ENCODE data around the gene ISOC2.
"Not testable (repeated sequence)": the region's sequence is repeated elsewhere in the genome, so short reads cannot be mapped to it uniquely, and the experiment has no call there.

Gene ISOC2

GRCh38 chr19:55457683-55458457 is 3.6 kb downstream of the ISOC2 start:
- DNase-seq (ENCODE audit: low read depth) = no peak

GRCh38 chr19:55456347-55456746 is 5.1 kb downstream of the ISOC2 start:
- DNase-seq (ENCODE audit: low read depth) = no peak

DNA sequence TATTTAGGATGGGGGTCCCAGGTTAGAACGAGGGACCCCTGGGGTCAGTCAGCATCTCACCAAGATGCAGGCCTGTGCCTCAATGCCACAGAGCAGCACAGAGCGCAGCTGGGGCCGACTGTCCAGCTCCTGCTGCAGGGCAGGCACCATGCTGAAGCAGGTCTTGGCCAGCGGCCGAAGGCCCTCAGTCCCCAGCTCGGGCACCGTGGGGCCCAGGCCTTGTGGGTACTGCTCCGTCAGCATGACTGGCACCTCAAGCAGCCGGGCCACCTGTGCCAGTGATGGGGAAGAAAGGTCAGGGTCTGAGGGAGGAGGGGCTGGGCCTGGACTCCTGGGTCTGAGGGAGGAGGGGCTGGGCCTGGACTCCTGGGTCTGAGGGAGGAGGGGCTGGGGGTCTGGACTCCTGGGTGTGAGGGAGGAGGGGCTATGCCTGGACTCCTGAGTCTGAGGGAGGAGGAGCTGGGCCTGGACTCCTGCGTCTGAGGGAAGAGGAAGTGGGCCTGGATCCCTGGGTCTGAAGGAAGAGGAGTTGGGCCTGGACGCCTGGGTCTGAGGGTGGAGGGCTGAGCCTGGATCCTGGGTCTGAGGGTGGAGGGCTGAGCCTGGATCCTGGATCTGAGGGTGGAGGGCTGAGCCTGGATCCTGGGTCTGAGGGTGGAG is 5.7 kb downstream of the ISOC2 start:
- no peak for DNase-seq (ENCODE audit: low read depth)

GRCh38 chr19:55454787-55455243 is 6.6 kb downstream of the ISOC2 start:
- peak; percentile 35 for DNase-seq (ENCODE audit: low read depth)

DNA sequence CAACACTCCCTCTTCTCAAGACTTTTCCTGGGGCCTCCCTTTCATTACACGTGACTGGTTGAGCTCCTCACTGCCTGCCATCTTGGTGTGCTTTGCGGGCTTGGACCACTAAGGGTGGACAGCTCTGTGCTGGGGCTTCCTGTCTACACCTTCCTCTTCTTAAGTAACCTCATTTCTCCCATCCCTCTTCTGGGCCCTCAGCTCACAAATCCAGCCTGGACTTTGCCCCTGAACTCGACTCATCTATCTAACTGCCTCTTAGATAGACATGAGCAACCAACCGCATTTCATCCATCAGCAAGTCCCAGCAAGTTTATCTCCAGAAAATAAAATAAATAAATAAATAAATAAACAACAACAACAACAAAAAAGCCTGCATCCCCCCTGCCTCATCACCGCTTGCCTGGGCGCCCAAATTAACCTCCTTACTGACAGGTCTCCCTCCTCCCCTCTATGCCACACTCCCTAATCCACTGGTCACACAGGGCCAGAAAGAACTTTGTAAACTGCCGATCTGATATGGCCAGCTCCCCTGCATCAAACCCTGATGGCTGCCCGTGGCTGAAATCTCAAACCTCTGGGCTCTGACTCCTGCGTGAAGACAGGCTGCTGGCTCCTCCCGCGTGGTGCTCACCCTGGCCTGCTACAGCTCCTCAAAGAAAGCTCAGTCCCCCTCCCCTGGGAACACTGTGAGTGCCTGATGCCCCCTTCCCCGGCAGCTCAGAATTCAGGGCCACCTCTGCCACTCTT is 7.8 kb downstream of the ISOC2 start:
- DNase-seq (ENCODE audit: low read depth) = no peak

DNA sequence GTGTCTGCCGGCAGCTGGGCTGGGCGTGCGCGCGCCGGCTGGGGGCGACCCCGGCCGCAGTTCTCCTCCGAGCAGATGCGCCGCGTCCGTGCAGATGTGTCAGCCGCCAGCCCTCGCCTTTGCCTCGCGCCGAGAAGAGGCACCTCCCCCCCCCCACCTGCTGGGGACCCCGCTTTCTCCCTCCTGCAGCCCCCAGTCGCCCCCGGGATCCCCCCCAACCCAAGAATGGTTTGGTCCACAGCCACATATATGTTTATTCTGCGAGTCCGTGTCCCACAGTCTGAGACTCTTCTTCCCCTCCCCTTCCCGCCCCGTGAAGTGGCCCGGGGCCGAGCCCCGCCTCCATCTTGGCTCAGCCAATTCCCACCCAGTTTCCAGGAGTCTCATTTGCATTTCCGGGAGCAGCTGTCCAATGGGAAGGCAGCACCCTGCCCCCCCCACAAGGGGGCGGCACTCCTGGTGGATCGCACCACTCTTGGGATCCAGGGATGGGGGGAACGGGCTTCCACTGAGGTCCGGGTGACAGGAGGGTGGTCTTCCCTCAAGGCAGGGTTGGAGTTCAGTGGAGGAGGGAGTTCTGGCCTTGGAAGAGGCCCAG is 8.6 kb downstream of the ISOC2 start:
- no peak for DNase-seq (ENCODE audit: low read depth)

- DNase-seq (ENCODE audit: low read depth) = no peak
Observed at GRCh38 chr19:55451965-55452748, 9.3 kb downstream of the ISOC2 start.

- DNase-seq (ENCODE audit: low read depth) = no peak
Observed at GRCh38 chr19:55451163-55451964, 10.1 kb downstream of the ISOC2 start.

GRCh38 chr19:55449469-55449868 is 12.0 kb downstream of the ISOC2 start:
- DNase-seq (ENCODE audit: low read depth) = no peak

- DNase-seq (ENCODE audit: low read depth) = not testable (repeated sequence)
Observed at GRCh38 chr19:55448175-55448490, 13.3 kb downstream of the ISOC2 start.

DNA sequence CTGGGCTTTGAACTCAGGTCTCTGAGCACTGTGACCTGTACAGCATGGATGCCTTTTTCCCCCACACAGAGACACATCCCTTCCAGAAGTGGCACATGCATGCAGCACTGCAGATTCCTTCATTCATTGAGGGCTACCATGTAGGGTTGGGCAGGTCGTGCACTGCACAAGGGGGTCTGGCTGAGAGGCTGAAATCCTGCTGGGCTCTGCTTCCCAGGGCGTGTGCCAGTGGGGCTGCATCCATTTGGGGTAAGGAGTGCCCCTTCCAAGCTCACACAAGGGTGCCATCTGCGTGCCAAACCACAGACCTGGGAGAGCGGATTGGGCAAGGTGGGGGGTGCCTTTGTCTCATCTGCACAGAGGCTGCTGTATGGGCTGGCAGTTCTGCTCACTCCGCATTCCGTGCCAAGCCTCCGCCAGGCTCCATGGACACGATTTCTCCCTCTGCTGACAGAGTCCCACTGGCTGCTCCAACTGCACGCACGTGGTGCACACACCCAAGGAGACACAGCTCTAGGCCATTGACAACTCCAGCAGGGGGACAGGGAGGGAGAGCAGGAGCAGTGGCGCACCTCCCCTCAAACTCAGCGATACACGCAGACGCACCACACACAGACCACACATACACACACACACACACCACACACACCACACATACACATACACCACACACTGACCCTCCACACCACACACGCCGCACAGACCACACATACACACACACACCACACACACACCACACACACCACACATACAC is 13.8 kb downstream of the ISOC2 start:
- DNase-seq (ENCODE audit: low read depth) = no peak

DNA sequence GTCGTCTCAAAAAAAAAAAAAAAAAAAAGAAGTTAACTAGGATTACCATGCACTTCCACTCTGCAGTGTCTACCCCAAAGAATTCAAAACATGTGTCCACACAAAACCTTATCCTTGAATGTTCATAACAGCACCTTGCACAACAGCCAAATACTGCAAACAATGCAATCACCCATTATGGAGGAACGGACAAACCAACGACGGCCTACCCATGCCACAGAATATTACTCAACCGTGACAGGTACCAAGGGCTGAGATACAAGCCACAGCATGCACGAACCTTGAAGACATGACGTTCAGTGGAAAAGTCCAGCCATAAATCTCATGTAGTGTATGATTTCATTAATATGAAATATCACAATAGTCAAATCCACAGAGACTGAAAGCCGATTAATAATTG is 15.4 kb downstream of the ISOC2 start:
- DNase-seq (ENCODE audit: low read depth) = no peak

- no peak for DNase-seq (ENCODE audit: low read depth)
Observed at GRCh38 chr19:55444646-55445045, 16.8 kb downstream of the ISOC2 start.

DNA sequence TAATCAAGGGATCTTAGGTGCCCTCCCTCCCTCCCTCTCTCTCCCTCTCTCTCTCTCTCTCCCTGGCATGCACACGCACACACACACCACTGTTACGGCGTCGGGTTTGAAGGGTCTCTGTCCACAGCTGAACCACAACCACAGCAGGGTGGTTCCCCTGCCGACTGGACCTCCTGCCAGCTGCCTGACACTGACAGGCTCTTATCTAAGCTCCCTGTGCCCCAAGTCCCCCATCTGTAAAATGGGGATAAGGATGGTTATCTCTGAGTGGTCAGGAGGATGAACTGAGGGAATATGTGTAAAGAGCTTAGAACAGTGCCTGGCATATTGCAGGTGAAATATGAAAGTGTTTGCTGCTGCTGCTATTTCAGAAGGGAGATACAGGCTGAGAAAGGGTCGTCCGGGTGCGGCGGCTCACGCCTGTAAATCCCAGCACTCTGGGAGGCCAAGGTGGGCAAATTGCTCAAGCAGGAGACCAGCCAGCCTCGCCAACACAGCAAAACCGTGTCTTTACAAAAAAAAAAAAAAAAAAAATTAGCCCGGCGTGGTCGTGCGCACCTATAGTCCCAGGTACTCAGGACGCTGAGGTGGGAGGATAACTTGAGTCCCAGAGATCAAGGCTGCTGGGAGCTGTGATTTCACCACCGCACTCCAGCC is 17.5 kb downstream of the ISOC2 start:
- no peak for DNase-seq (ENCODE audit: low read depth)

DNA sequence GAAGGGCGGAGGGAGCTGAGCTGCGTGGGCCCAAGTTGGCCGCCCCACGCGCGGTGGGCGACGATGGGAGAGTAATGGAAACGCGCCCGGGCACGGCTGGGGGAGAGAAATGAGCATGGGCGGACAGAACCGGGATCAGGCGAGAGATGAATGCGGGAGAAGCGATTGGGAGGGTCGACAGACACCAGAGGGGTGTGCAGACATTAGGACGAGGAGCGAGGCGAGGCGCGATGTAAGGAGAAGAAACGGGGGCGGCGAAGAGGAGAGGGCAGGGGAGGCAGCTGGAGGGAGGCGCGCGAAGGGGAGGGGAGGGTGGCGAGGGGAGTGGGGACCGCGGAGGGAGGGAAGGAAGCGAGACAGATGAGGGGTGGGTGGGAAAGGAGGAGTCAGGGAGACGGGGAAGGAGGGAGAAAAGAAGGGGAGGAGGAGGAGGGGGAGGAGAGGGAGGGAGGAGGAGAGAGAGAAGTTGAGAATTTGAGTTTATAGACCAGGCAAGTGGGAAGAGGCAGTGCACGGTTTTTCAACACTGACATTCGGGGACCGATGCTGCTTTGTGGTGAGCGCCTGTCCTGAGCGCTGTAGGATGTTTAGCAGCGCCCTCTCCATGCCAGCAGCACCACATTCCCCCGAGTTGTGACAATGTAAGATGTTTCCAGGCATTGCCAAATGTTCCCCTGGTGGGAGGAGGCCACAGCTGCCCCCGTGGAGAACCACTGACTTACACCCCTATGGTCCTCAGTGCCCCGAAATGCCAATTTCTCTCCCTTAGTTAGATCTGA is 18.2 kb downstream of the ISOC2 start, which contains the start of gene SHISA7:
TSS of gene SHISA7 (minus strand) at position 256 of the 779 bp plus-strand sequence. CDS start 437 bp downstream, outside the sequence.
- DNase-seq (ENCODE audit: low read depth) = no peak

DNA sequence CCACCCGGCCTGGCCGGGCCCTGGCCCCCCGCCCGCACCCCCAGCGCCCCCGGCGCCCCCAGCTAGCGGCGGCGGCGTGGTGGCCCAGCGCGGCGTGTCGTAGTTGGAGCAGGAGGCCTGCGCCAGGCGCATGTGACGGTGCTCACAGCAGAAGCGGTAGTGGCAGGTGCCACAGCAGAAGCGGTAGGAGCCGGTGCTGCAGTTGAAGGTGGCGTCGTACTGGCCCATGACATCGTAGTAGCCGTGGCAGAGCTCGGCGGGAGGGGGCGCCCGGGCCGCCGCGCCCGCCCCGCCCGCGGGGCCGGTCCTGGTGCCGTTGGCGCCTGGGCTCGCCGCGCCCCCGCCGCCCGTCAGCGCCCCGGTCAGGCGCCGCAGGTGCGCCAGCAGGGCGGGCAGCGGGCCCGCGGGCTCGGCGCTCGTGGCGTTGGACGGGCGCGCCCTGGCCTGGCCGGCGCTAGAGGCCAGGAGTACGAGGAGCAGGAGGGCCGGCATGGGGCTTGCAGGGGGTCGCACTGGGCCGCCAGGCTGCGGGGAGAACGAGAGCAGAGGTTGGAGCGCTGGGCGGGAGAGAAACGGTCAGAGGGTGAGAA is 19.0 kb downstream of the ISOC2 start:
- DNase-seq (ENCODE audit: low read depth) = no peak

DNA sequence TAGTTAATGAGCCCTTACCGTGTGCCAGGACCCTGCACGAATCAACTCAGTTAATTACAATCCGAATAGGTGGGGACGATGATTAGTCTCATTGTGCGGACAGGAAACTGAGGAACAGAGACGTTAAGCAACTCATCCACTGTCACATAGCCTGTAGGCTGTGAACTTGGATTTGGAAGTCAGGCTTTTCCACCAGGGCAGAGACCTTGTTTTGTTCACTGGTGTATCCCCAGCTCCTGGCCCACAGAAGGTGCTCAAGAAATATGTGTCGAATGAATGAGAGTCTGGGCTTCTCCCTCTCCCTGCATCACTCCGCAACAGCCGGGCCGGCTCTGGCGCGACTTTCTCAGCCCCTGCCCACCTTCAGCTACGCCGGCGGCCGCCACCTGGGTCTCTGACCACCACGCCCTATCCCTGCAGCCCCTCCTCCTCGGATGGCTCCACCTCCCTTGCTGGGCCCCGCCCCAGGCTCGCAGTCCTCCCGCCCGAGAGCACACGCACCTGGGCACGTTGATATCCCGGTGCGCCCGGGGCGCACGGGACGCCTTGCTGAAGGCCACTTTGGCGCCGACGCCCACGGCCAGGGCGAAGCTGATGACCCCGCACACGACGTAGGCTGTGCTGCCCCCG is 19.6 kb downstream of the ISOC2 start:
- no peak for DNase-seq (ENCODE audit: low read depth)

DNA sequence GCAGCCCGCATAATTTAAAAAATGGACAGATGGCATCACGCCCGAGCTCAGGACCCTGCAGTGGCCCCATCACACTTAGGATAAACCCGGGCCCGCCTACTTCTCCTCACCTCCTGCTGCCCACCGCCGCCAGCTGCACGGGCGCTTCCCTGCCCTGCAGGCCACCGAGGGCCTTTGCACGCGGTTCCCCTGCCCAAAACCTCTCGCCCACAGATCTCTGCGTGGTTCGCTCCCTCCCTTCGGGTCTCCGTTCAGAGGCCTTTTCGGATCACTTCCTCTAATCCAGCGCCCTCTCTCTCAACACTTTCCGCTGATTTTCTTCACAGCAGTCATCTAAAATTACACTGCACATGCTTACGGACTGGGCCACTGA is 20.1 kb downstream of the ISOC2 start:
- DNase-seq (ENCODE audit: low read depth) = no peak

Data from activated T-cell treated with anti-CD3 and anti-CD28 coated beads for 1 hour (primary cell).